Central memory CD4-positive, alpha-beta T cell (primary cell): ENCODE results near the gene PPP2R5E.

Experiments used
- DNase-seq: peaks from one replicate; pipeline ENCODE4 v3.0.0; 2022

PPP2R5E gene

DNA sequence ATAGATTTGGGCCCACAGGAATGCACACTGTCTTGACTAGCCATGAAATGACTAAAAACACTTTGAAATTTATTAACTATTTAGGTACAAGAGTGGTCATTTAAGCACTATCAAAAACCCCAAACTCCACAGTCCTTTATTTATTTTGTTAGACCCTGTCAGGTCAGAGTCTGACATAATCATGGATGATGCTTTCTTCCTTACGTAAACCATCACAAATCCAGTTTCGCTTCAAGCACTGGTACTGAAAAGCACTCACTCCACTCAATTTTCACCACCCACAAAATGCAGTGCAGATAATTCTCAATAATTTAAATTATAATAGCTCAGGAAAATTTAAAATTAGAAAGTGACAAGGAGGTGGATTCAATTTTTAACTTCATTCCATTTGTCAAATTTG, 25.8 kb downstream of the PPP2R5E start:
- no peak for DNase-seq

DNA sequence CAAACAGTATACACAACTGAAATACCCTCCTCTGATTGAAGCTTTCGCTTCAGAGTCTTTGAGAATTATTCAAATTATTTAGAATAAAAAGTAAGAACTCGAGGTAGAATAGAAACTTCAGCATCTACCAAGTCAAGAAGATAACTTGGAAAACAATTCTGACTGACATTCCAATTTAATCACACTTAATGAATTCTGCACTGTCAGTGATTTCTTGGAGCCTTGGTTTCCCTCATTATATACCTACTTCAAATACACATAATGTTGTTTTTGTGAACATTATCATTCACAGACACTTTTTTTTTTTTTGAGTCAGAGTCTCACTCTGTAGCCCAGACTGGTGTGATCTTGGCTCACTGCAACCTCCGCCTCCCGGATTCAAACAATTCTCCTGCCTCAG, 27.9 kb downstream of the PPP2R5E start:
- DNase-seq, result no peak

GRCh38 chr14:63513756-63514155, 29.4 kb downstream of the PPP2R5E start:
- DNase-seq, result no peak

DNA sequence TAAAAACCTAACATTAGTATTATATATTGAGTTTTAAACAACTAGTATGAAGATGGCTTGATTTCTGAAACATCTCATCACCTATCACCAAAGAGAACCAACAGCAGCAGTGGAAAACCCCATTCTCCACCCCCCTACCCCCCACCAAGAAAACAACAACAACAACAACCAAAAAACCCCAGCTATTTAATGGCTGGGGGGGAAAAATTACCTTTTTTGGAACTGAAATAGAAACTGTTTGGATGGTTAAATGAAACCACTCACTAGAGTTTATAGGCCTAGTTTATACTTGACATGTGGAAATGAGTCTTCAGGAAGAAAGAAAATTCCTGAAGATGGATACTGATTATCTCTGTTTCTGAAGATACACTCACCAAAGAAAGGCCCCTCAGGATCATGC, 30.3 kb downstream of the PPP2R5E start:
- no peak for DNase-seq

DNA sequence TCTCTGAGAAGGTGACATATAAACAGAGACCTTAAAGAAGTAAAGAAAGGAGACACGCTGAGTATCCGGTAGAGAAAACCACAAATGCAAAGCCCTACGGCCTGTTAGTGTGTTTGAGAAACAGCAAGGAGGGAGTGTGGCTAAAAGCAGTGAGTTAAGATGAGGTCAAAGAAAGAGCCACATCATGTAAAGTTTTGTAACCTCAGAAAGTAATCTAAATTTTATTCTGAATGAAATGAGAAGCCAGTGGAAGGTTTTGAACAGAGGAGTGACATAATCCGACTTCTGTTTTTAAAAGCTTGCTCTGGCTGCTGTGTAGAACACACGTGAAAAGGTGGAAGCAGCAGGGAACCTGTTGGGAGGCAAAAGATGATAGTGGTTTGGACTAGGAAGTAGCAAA, 32.6 kb downstream of the PPP2R5E start:
- peak; percentile 3 for DNase-seq

- peak; percentile 24 for DNase-seq
Observed at GRCh38 chr14:63508033-63508432, 35.1 kb downstream of the PPP2R5E start.

GRCh38 chr14:63504648-63505047, 38.5 kb downstream of the PPP2R5E start:
- no peak for DNase-seq

GRCh38 chr14:63501429-63501828, 41.7 kb downstream of the PPP2R5E start:
- DNase-seq, result no peak

DNA sequence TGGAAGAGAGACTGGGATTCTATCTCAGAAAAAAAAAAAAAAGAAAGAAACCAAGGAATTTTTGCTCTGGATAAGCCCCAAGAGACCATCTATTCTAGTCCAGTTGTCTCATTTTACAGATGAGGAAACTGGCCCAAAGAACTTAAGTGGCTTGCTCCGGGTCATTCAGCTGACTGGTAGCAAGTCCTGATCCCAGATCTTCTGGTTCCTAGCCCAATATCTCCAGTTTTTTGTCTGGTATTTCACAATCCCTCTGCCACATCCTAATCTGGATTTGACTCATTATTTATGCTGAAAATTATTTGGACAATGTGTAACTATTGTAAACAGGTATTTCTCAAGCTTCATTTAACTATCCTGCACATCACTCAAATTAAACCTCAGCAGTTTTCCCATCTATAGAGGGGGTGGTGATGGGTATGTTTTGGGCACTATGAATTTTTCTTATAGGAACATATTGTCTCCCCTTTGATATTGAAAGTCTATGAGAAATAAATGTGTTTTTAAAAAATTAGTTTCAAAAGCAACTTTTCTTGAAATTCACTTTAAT, 43.4 kb downstream of the PPP2R5E start:
- DNase-seq, result no peak

DNA sequence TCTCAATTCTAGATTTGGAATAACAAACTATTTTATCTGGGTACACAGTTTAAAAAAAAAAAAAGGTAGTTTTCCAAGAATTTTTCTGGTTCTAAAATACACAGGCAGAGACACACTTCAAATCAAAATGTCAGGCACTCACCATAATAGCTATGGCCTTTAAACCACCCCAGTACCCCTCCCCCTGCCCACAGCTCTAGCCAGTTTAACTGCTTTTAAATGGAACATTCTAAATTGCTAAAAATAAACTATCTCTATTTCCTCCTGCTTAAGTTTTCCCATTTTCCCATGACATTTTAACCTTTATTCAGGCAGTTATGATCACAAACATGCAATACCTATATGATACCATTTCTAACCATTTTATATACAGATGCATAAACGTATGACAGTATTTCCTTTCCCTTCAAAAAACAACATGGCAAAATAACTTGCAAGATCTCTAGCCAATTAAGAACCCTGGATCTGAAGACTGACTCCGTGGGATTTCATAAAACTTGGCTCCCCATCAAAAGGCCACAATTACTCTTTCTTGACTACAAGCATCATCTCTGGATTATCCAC, 46.3 kb downstream of the PPP2R5E start:
- DNase-seq, result no peak

DNA sequence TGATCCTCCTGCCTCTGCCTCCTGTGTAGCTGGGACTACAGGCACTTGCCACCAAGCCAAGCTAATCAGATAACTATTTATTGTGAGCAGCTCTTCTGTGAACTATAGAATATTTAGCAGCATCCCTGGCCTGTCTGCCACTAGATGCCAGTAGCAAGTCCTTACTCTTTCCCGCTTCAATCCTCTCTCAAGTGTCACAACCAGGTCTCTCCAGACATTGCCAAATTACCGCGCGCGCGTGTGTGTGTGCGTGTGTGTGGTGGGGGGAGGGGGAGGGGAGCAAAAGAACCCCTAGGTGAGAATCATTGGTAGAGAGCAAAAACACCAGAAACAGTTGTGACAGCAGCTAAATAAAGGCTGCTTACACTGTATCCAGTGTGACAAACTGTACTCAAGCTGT, 49.9 kb downstream of the PPP2R5E start:
- no peak for DNase-seq

DNA sequence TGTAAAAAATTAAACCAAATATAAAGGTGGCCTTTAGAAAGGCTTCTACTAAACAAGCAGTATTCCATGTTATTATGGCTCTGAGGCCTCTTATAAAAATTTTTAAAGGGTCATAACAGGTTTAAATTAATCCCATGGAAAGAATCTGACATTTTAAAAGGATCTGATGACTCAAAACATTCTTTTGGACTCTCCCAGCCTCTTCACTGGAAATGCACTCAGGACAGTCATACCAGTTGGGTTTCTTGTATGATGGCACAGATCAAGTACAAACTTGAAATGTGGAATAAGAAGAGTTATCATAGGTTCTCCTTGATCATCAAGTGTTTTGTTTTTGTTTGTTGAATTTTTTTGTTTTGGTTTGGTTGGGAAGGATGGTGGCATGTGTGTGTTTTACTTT, 50.8 kb downstream of the PPP2R5E start:
- DNase-seq, result no peak

- no peak for DNase-seq
Observed at GRCh38 chr14:63487724-63488123, 55.5 kb downstream of the PPP2R5E start.

DNA sequence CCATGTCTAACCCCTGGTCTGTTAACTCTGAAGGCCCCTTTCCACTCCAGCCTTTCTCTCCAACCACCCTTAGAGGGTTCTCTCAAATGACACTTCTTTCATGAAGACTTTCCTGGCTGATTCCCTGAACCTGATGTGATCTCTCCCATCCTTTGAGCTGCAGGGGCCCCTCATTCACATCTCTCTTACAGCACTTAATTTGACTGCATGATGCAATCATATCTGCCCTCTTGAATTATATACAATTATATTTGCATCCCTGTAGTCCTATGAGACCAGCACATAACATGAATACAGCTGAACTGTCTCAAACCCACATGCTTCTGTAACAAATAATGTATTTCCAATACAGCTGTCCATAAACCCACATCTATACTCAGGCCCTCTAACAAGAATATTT, 56.4 kb downstream of the PPP2R5E start:
- no peak for DNase-seq

DNA sequence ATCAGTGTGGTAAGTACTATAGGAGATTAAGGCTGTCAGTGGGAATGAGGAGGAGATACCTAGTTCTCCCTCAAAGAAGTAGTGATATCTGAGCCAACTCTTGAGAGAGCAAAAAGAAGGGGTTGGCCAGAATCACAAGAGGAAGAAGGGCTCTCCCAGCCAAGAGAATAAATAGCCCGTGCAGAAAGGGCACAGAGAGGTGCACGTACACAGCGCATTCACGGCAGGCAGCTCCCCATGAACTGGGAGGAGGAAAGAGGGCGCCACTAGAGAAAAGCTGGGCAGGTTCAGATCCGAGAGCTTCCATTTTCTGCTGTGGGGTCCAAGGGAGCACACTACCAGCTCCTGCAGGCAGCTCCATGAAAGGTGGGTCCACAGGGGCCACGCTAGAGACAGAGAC, 59.9 kb downstream of the PPP2R5E start:
- no peak for DNase-seq

GRCh38 chr14:63480599-63480998, 62.6 kb downstream of the PPP2R5E start:
- no peak for DNase-seq

DNA sequence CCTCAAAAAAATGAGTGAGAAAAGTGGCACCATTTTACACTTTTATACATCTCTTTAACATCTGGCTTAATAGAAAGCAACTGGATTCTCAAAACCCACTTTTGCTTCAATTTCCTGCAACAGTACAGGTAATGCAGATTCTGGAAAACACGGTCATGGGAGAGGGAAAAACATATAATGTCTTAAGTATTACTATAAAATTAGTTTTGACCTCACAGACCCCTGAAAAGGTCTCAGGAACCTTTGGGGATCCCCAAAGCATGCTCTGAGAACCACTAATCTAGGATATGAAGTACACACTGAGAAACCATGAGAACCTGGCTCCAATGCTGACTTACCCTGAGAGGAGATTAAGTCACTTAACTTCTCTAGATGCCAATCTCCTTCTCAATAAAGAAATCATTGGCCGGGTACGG, 64.7 kb downstream of the PPP2R5E start:
- DNase-seq, result no peak

- peak; percentile 4 for DNase-seq
Observed at GRCh38 chr14:63478010-63478409, 65.2 kb downstream of the PPP2R5E start.

DNA sequence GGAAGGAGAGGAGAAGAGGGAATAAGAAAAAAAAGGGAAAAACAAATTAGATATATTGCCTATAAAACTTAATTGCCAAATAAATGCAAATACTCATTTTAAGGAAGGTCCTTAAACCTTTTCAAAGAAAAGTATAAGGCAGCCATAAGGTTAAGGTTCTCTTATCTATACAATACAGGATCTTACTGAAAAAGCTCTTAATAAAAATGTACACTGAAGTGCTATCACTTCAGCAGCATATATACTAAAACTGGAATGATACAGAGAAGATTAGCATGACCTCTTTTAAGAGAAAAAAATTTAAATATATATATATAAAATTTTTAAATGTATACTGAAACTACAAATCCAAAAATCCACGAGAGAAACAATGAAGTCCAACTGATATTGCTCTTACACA, 65.6 kb downstream of the PPP2R5E start:
- DNase-seq, result no peak

- no peak for DNase-seq
Observed at GRCh38 chr14:63475761-63476160, 67.4 kb downstream of the PPP2R5E start.

DNA sequence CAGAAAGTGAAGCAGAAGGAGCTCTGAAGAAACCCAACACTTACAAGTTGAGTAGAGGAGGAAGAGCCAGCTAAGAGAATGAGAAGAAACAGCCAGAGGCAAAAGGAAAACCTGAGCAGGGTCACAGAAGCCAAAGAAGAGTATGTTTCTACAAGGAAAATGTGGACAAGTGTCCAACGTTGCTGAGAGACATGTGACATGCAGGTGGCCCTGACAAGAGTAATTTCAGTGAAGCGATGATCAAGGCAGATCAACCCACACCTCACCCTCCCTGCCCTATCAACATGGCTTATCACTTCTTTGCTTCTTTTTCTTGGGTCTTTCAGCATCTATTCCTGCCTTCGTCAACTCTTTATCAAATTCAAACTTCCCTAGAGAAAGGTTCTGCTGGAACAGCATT, 68.3 kb downstream of the PPP2R5E start:
- DNase-seq, result no peak

- DNase-seq, result no peak
Observed at GRCh38 chr14:63474111-63474510, 69.1 kb downstream of the PPP2R5E start.

- no peak for DNase-seq
Observed at GRCh38 chr14:63472986-63473788, 70.0 kb downstream of the PPP2R5E start.
